Spleen (tissue), 7 donors: ENCODE results near the gene PROX1.

Experiments
- CTCF ChIP-seq, 11 experiments: fragments of 200-600 bp in 7 of 11; fragments of 450-650 bp in 4 of 11; sonication (generic) in 4 of 11; IDR thresholded peaks in 8 of 11; conservative IDR thresholded peaks in 3 of 11; 1 replicate in 7 of 11; 2 replicates in 4 of 11; pipeline versions ENCODE4 v1.4.0 to v1.8.0; 2016 to 2021; ENCODE audit warnings: antibody characterized with exemption in 11 of 11, inconsistent platforms in 4 of 11, mild to moderate bottlenecking in 1 of 11
- POLR2AphosphoS5 ChIP-seq, 3 donors: sonication (generic); formaldehyde crosslinking; IDR thresholded peaks; one replicate each; pipeline ENCODE4 v1.5.1; 2017; ENCODE audit warnings: antibody characterized with exemption in 3 of 3
- donor health status: DM: no; HTN: no; CAD: no; lungs with moderate emphysema.
- donor health status: DM: no; HTN: no; CAD: no.
- donor health status: DM: no; HTN: no; CAD: no.

DNA sequence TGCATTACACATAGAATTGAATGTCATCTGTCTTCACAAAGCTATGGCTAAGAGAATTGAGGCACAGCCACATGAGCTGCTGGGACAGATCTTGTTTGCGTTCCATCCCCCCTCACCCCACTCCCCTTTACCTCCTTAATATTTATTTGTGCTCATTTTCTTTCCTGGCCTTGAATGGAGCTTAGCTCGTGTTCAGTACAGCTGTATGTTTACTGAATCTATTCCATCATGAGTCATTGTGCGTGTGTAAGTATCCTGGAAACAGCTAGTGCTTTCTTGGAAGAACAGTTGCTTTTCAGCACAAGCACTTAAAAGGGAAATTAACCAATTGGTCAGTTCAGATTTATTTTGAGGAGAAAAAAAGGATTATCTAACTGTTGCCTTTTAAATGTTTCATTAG is 14.7 kb downstream of the PROX1 start:
- TF ChIP-seq CTCF (IDR thresholded peaks at IDR 0.05 in 8 of 11, conservative IDR thresholded peaks at IDR 0.05 in 3 of 11) (no peak), POLR2AphosphoS5 (IDR thresholded peaks at IDR 0.05) (no peak)
